Stimulated activated CD4-positive, alpha-beta T cell treated with anti-CD3 and anti-CD28 coated beads, Interleukin-4, amount 100 ng/mL, for 24 hours (primary cell): Measurements from ENCODE around the gene MSI2.

Experiments used
- DNase-seq: peaks from one replicate; pipeline ENCODE4 v3.0.0-alpha.2; 2020

Gene MSI2

DNA sequence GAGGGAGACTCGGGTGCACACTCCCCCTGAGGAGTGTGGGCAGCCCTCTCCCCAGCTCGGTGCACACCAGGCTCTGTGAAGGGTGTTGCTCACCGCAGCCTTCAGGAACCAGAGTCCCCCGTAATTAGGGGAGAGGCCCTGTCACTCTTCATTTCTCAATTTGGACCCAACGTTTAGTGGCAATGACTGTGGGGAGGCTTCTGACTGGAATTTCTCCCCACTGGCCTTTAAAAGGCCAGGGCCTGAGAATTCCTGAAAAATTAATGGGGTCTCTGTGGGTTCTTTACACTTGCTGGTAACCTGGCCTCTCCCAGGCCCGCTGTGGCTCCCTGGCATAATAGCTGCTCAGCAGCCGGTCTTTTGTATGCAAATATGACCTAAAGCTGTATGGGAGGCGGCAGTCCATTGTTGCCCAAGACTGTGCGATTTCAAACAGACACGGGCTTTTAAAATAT lies 209.7 kb downstream of the MSI2 start:
- no peak for DNase-seq

- DNase-seq, result no peak
These were observed 210.2 kb downstream of the MSI2 start for GRCh38 chr17:57466521-57466920.

DNA sequence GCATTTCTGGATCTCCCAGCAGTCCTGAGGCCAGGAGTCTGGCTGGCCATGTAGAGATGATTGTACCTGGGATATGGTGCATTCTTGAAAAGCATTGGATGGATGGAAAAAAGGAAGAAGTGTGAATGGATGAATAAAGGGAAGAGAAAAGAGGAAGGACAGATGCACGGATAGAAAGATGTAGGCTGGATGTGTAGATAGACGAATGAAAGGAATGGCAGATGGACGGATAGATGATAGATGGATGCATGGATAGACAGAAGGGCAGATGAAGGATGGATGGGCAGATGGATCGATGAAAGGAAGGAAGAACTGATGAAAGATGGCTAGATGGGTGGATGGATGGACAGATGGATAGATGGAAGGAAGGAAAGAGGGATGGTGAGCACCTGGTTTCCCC lies 210.9 kb downstream of the MSI2 start:
- DNase-seq, result no peak

DNA sequence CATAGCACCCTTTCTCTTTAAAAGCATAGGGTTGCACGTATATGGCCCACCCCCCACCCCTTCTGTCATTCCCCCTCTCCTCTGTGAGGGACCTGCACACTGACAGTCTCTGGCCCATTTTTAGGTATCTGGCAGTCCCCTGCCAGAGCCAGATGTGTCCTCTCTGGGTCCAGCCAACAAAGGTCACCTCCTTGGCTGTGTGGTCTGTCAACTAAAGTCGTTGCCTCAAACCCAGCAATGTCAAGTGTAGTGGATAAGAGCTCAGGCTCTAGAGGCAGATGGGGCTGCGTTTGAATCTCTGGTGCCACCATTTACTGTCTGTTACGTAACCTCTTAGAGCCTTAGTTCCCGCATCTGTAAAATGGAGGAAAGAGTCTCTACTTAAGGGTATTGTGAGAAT lies 211.5 kb downstream of the MSI2 start:
- DNase-seq, result no peak

DNA sequence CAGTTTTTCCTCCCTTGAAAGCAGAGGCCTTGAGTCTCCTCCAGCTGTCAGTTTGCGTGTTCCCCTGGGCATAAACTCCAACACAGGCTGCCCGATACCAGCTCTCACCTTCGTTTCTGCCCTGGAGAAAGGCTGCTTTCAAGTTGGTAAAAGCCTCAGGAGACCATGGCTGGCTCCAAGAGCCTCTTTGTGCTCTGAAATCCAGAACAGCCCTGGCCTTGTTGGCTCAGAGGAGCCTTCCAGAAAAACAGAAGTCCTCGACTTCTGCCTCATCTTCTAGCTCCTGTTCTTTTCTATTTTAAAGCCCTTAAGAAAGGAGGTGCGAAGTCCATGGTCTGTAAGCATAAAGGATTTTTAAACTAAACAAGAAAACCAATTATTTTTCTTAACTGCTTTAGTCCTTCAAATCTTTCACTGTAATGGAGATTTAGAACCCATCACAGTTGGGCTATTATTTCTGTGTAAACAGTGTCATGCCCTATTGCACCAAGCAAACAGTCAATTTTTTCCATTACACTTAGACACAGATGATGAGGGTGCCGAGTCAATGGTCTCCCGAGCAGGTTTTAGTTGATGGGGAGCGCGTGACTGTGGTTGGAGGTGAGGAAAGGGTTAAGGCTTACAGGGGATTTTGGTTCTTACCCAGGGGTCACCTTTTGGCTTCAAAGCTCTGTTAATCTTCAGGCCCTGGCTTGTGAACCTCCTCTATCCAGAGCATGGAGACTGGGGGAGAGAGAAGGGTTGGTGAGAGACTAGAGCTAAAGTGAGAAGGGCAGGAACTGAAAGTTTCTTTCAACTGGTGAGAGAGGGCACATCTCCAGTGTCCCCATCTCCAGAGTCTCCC lies 212.8 kb downstream of the MSI2 start:
- DNase-seq, result no peak

DNA sequence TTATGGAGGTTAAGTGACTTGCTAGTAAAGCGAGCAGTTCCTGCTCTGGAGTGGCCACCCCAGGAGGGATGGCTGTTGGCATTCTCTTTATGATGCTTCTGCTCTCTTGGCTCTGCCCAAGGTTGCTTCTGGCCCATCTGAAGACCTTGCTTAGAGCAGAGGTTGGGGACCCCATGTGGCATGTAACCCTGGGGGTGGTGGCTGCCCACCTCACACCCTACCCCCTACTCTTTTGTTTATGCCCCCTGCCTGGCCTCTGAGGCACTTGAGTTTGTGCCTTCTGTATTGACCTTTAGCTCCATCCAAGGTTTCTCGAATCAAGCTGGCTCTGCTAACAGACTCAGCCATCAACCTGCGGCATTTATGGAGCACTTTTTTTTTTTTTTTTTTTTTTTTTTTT lies 214.6 kb downstream of the MSI2 start:
- no peak for DNase-seq

GRCh38 chr17:57471868-57472368 lies 215.6 kb downstream of the MSI2 start:
- no peak for DNase-seq

GRCh38 chr17:57475796-57476195 lies 219.5 kb downstream of the MSI2 start:
- DNase-seq, result no peak

GRCh38 chr17:57477522-57478362 lies 221.4 kb downstream of the MSI2 start:
- DNase-seq, result no peak

DNA sequence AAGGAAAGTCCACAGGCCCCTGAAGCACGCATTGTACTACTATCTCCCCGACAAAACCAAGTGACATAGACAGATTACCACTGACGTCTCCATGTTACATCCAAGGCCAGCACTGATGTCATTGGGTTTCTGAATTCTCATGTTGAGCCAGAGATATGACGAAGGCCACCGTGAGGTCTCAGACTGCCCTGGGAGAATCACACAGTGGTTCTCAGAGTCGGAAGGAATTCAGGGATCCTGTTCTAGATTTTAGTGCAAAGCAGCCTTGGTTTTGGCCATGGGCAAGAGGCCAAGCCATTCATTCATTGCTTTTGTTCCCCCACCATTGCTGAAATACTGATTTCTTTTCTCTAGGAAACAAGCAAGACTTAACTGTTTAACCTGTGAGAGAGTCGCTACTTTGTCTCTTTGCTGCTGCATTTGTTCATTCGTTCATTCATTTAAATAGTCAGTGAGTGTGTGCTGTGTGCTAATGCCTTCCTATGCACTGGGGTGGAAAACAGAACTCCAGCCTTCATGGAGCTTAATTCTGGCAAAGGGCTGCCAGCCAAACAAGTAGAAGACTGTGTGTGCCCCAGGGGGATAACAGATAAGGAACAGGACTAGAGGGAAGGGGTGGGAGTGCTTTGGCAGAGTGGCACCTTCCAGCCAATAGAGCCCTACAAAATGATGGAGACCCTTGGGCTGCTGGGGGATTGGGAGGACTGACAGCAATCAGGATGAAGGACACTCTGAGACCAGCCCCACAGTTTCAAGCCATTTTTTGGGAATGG lies 222.3 kb downstream of the MSI2 start:
- no peak for DNase-seq

DNA sequence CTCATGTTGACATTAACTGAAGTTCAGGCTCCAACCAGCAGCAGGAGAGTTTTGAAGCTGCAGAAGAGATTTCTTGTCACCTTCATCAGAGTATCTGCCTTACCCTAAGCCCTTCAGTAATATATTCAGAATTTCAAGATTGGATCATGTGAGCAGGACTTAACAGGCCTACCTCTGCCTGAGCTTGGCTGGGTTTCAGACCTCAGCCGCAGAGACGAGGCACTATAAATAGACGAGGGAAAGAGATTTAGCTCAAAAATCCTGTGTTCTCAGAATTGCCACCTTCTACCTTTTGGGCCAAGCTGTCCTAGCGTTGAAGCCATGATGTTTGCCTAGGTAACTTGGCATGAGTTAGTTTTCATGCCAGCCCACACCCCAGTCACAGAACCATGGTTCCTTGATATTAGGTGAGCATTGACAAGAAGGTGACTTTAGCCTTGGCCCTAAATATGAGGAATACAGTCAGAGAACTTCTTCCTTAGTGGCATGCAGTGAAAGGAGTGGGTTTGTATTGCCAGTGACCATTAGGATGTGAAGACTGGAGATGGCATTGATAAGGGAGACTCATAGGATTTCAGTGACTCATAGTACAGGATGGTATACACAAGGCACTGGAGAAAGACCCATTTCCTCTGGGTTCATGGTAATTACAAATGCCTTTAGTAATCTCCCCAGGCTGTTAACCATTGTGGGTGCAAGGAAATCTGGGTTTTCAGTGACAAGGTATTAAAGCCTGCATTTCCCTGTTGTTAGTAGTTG lies 224.3 kb downstream of the MSI2 start:
- no peak for DNase-seq

- DNase-seq, result no peak
These were observed 225.6 kb downstream of the MSI2 start for GRCh38 chr17:57481910-57482391.

GRCh38 chr17:57482657-57483056 lies 226.3 kb downstream of the MSI2 start:
- DNase-seq, result no peak

DNA sequence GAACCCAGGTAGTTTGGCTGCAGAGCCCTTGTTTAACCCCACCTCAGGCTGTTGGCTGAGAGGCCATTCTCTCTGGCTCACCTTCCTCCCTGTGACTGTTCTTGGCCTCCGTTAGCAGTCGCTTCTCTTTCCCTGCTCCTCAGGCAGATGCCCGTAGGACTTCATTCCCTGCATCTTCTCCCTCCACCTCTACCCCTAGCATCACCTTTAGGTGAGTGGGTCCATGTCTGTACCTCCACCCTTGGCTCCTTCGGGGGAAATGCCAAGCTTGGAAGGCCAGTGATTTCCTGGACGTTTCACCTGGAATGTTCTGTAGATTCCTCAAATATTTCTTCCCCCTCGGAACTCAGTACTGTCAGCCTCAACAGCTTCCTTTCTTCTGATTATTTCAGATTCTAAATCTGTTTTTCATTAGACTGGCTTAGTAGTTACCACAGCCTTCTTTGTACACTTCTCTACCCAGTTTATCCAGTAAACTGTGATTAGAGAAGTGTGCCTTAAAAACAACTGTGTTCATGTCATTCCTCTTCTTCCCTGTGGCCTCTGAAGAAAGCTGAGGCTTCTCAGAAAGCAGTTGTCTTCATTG lies 227.9 kb downstream of the MSI2 start:
- DNase-seq, result no peak

- DNase-seq, result no peak
These were observed 228.7 kb downstream of the MSI2 start for GRCh38 chr17:57484826-57485565.

- no peak for DNase-seq
These were observed 229.2 kb downstream of the MSI2 start for GRCh38 chr17:57485566-57485865.

DNA sequence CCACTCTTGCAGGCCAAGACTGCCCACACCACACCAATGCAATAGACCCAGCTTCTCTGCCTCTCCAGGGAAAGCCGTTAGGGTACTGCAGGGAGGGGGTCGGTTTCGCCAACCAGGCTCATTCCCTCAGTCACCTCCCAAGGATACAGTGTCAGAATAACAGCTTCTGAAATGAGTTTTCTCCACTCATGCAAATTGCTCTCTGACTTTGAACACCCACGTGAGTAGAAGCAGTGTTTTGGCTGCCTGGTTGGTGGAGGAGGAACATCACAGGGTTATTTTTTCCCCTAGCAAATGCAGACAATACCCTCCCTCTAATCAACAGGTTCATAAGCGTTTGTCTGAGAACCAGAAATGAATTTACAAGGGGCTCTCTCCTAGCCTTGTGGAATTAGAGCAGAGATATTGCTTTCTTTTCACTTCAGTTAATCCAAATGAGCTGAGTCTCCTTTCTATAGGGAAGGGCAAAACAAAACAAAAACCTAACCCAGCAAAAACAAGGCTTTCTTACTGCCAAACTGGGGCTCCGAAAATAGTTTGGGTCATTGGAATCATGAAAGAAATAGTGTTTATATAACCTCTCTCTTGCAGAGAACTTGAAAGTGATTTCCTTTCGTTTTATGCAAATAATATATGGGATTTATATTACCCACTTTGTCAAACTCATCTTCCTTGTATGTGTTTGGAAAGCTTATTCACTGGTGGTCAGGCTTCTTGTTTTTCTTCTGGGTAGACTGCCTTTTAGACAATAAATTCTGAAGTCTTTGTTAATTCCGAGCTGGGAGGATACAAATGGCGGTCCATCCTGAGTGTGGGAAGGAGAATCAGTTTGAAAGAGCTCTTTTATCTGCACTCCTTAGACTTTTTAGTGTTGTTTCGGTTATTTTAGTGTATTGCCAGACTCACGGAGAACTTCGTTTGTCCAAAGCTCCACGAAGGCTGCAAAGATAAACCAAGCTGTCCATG lies 229.9 kb downstream of the MSI2 start:
- no peak for DNase-seq

DNA sequence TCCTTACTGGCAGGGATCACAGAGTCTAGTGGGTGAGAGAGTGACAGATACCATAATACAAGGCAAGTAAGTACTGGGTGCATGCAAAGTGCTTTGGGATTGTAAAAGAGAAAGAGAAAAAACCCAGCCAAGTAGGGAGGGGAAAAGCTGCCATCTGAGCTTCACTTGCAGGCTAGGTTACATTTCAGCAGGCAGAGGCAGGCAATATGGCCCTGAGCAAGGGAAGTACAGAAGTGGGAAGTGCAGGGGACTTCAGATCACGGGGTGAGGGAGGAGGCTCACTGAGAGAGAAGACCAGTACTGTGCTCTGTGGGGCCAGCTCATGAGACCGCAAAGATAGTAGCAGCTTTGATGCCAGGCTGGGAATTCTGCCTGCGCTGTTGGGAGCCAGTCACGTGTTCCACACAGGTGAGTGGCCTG lies 230.6 kb downstream of the MSI2 start:
- DNase-seq, result no peak

DNA sequence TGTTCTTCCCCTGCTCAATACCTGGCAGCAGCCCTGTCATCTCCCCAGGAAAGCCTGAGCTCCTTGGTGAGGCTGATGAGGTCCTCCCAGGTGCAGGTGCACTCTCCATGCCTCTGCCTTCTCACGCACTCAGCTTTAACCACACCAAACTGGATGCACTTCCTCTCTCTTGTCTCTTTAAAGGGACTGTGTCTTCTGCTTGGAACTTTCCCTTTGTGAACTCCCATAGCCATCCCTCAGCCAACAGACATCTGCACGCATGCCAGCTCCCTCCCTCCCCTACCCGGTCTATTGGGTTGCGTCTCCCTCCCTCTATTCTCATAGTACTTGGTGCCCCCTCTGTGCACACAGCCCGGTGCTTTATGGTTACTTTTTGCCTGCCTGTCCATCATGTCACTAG lies 231.2 kb downstream of the MSI2 start:
- no peak for DNase-seq

GRCh38 chr17:57488856-57489255 lies 232.5 kb downstream of the MSI2 start:
- DNase-seq, result no peak
